HepG2 (cell line): Measurements from ENCODE around the gene VPREB3. TPM values are rescaled to one million over a fixed set of nuclear protein-coding genes. Genes with fewer than 3 reads are reported as not detected.

Experiments used
- BORCS8-MEF2B ChIP-seq: sonication (generic); formaldehyde crosslinking; IDR thresholded peaks from 2 replicates; pipeline ENCODE4 v1.8.0; 2022; ENCODE audit warnings: mild to moderate bottlenecking, missing genetic modification reagents
- DMAP1 ChIP-seq: IDR thresholded peaks from 2 replicates; pipeline ENCODE4 v1.6.1; 2016
- ESRRA ChIP-seq: sonication (generic); formaldehyde crosslinking; IDR thresholded peaks from 2 replicates; pipeline ENCODE4 v1.5.1; 2020; ENCODE audit warnings: mild to moderate bottlenecking, low read depth, missing genetic modification reagents
- FOXA1 ChIP-seq, 2 experiments: fragments of 450-650 bp in 1 of 2; sonication (generic) in 1 of 2; formaldehyde crosslinking in 1 of 2; IDR thresholded peaks; 2 replicates each; pipeline versions ENCODE4 v1.4.0 to v1.6.1; 2016 to 2020; ENCODE audit warnings: missing genetic modification reagents in 1 of 2
- FOXC1 ChIP-seq: sonication (generic); formaldehyde crosslinking; IDR thresholded peaks from 2 replicates; pipeline ENCODE4 v1.8.0; 2022; ENCODE audit warnings: mild to moderate bottlenecking, missing genetic modification reagents, borderline replicate concordance
- IRX3 ChIP-seq: sonication (generic); formaldehyde crosslinking; IDR thresholded peaks from 2 replicates; pipeline ENCODE4 v1.8.1; 2023; ENCODE audit warnings: mild to moderate bottlenecking, low read depth, missing genetic modification reagents, borderline replicate concordance
- RAD21 ChIP-seq: fragments of 450-650 bp; formaldehyde crosslinking; IDR thresholded peaks from 2 replicates; pipeline ENCODE4 v1.5.0; 2020; ENCODE audit warnings: mild to moderate bottlenecking
- REL ChIP-seq: sonication (generic); formaldehyde crosslinking; conservative IDR thresholded peaks from 2 replicates; pipeline ENCODE4 v1.8.0; 2022; ENCODE audit warnings: mild to moderate bottlenecking, missing genetic modification reagents, moderate library complexity
- RELA ChIP-seq: sonication (generic); formaldehyde crosslinking; IDR thresholded peaks from 2 replicates; pipeline ENCODE4 v1.4.0; 2020; ENCODE audit warnings: missing genetic modification reagents
- REPIN1 ChIP-seq: sonication (generic); formaldehyde crosslinking; IDR thresholded peaks from 2 replicates; pipeline ENCODE4 v1.8.0; 2022; ENCODE audit warnings: missing genetic modification reagents, low read depth, mild to moderate bottlenecking, borderline replicate concordance
- RNF2 ChIP-seq: fragments of 450-650 bp; conservative IDR thresholded peaks from 2 replicates; pipeline ENCODE4 v1.6.1; 2016; ENCODE audit warnings: low read depth
- SP4 ChIP-seq: sonication (generic); formaldehyde crosslinking; IDR thresholded peaks from 2 replicates; pipeline ENCODE4 v1.8.1; 2023; ENCODE audit warnings: mild to moderate bottlenecking, missing genetic modification reagents
- TSC22D2 ChIP-seq: sonication (generic); formaldehyde crosslinking; IDR thresholded peaks from 2 replicates; pipeline ENCODE4 v1.5.1; 2020; ENCODE audit warnings: missing genetic modification reagents, mild to moderate bottlenecking, borderline replicate concordance
- ZNF326 ChIP-seq: sonication (generic); formaldehyde crosslinking; IDR thresholded peaks from 2 replicates; pipeline ENCODE4 v1.4.0; 2020; ENCODE audit warnings: missing genetic modification reagents, borderline replicate concordance
- ZNF333 ChIP-seq: sonication (generic); formaldehyde crosslinking; IDR thresholded peaks from 2 replicates; pipeline ENCODE4 v1.4.0; 2020; ENCODE audit warnings: mild to moderate bottlenecking, missing genetic modification reagents, borderline replicate concordance
- ZNF337 ChIP-seq: sonication (generic); formaldehyde crosslinking; IDR thresholded peaks from 2 replicates; pipeline ENCODE4 v1.5.1; 2020; ENCODE audit warnings: missing genetic modification reagents, low read depth, mild to moderate bottlenecking, borderline replicate concordance
- ZNF570 ChIP-seq: sonication (generic); formaldehyde crosslinking; IDR thresholded peaks from 2 replicates; pipeline ENCODE4 v1.4.0; 2020; ENCODE audit warnings: mild to moderate bottlenecking, missing genetic modification reagents, borderline replicate concordance
- ZNF749 ChIP-seq: sonication (generic); formaldehyde crosslinking; IDR thresholded peaks from 2 replicates; pipeline ENCODE4 v1.8.0; 2022; ENCODE audit warnings: mild to moderate bottlenecking, missing genetic modification reagents, moderate library complexity, borderline replicate concordance
- ZNF761 ChIP-seq: sonication (generic); formaldehyde crosslinking; conservative IDR thresholded peaks from 2 replicates; pipeline ENCODE4 v1.4.0; 2020; ENCODE audit warnings: mild to moderate bottlenecking, missing genetic modification reagents
- ZSCAN30 ChIP-seq: sonication (generic); formaldehyde crosslinking; IDR thresholded peaks from 2 replicates; pipeline ENCODE4 v1.5.0; 2020; ENCODE audit warnings: mild to moderate bottlenecking, missing genetic modification reagents
- polyA plus RNA-seq, 8 experiments: library from polyadenylated mRNA; depleted of rRNA in 3 of 8; stranded (reverse) in 7 of 8; unstranded in 1 of 8; fragments of >200 nt; fragmentation: Illumina TruSeq in 4 of 8; extraction: Trizol in 4 of 8; gene quantifications; 2 replicates each; pipeline versions ENCODE4 v1.2.1 to v1.2.3, GENCODE V29; 2011 to 2016; ENCODE audit warnings: low read depth in 4 of 8, missing spikeins in 1 of 8, mixed read lengths in 1 of 8; ENCODE audit not compliant: insufficient read depth in 1 of 8
- total RNA-seq, 5 experiments: library from RNA; depleted of rRNA; stranded (reverse); fragments of >200 nt; fragmentation: Illumina TruSeq; extraction: Trizol; gene quantifications; 2 replicates each; pipeline ENCODE4 v1.2.3, GENCODE V29; 2016; ENCODE audit warnings: low read depth in 1 of 5
- TF ChIP-seq, protein P1 (sequence below): sonication (generic); formaldehyde crosslinking; IDR thresholded peaks from 2 replicates; pipeline ENCODE4 v1.9.0; 2021; ENCODE audit warnings: missing genetic modification reagents, mild to moderate bottlenecking, borderline replicate concordance
- TF ChIP-seq, protein P2 (sequence below): sonication (generic); formaldehyde crosslinking; IDR thresholded peaks from 2 replicates; pipeline ENCODE4 v1.8.0; 2022; ENCODE audit warnings: missing genetic modification reagents, mild to moderate bottlenecking, inconsistent platforms, borderline replicate concordance
- TF ChIP-seq, protein P3 (sequence below): sonication (generic); formaldehyde crosslinking; IDR thresholded peaks from 2 replicates; pipeline ENCODE4 v1.4.0; 2020; ENCODE audit warnings: missing genetic modification reagents; ENCODE audit errors: not compliant biosample characterization
- TF ChIP-seq, protein P4 (sequence below): sonication (generic); formaldehyde crosslinking; IDR thresholded peaks from 2 replicates; pipeline ENCODE4 v1.9.0; 2021; ENCODE audit warnings: missing genetic modification reagents, borderline replicate concordance

Gene VPREB3
- total and polyA plus RNA-seq, 2 of the 13 experiments (the other 11 are each of a cell fraction or from before 2014, with no cell fraction given) = 0.22 TPM; not detected in 1

DNA sequence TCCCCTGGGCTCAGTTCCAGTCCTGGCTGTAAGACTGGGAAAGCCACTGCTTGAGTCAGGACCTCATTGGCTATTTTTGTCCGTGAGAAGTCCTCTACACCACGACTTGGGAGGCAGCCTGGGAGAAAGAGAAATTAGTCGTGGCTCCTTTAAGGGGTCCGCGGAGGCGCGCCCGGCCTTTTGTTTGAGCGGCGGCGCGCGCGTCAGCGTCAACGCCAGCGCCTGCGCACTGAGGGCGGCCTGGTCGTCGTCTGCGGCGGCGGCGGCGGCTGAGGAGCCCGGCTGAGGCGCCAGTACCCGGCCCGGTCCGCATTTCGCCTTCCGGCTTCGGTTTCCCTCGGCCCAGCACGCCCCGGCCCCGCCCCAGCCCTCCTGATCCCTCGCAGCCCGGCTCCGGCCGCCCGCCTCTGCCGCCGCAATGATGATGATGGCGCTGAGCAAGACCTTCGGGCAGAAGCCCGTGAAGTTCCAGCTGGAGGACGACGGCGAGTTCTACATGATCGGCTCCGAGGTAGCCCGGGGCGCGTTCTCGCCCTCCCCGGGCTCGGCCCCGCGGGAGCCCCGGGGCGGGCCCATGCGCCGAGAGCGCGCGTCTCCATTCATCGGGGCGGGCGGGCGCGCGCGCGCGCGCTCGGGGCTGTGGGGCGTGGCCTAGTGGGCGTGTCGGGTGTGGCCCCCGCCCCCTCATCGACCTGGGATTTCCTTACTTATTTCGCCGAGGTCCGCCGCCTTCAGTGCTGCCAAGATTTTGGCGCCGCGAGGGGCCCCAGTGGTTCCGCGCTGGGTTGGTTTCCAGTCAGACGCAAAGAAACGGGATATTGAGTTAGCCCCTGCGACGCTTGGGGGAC, 32.8 kb upstream of the VPREB3 start, which contains the start of gene SMARCB1 (continued):
- TF ChIP-seq, protein P1, sequence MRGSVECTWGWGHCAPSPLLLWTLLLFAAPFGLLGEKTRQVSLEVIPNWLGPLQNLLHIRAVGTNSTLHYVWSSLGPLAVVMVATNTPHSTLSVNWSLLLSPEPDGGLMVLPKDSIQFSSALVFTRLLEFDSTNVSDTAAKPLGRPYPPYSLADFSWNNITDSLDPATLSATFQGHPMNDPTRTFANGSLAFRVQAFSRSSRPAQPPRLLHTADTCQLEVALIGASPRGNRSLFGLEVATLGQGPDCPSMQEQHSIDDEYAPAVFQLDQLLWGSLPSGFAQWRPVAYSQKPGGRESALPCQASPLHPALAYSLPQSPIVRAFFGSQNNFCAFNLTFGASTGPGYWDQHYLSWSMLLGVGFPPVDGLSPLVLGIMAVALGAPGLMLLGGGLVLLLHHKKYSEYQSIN = no peak
- 0 out of 2 replicates have a peak, but pooled peaks have one; percentile 10 for TF ChIP-seq FOXC1 (CRISPR knock-in tag)
- TF ChIP-seq ZSCAN30 (CRISPR knock-in tag) = no peak
- TF ChIP-seq ZNF761 (CRISPR knock-in tag) = peak; percentile 44; the same call in 1 of the 2 replicates
- peak; percentile 64; the same call in 1 of the 2 replicates for TF ChIP-seq ZNF337
- TF ChIP-seq BORCS8-MEF2B = peak; percentile 77
- no peak for TF ChIP-seq ZNF326
- TF ChIP-seq DMAP1 (CRISPR knock-in tag) = peak; percentile 33; the same call in 1 of the 2 replicates
- TF ChIP-seq ESRRA (CRISPR knock-in tag) = 0 out of 2 replicates have a peak, but pooled peaks have one; percentile 7
- TF ChIP-seq FOXA1 (IDR thresholded peaks at IDR 0.05) = no peak
- TF ChIP-seq FOXA1 (CRISPR knock-in tag; IDR thresholded peaks at IDR 0.05) = no peak
- TF ChIP-seq REPIN1 (CRISPR knock-in tag) = peak; percentile 51; the same call in 1 of the 2 replicates
- no peak; the same call in 1 of the 2 replicates for TF ChIP-seq ZNF570 (CRISPR knock-in tag)
- 0 out of 2 replicates have a peak, but pooled peaks have one; percentile 55 for TF ChIP-seq RELA
- peak; percentile 85 for TF ChIP-seq SP4 (CRISPR knock-in tag)
- TF ChIP-seq ZNF333 (CRISPR knock-in tag) = 0 out of 2 replicates have a peak, but pooled peaks have one; percentile 59
- TF ChIP-seq, protein P2, sequence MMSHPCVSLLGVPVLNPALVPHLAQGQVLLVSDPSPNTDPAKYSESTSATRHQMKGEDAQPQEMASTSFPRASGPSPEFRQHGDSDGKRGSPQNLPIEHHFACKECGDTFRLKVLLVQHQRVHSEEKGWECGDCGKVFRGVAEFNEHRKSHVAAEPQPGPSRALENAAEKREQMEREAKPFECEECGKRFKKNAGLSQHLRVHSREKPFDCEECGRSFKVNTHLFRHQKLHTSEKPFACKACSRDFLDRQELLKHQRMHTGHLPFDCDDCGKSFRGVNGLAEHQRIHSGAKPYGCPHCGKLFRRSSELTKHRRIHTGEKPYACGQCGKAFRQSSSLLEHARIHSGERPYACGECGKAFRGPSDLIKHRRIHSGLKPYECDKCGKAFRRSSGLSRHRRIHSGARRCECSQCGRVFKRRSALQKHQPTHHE (CRISPR knock-in tag) = 0 out of 2 replicates have a peak, but pooled peaks have one; percentile 26
- TF ChIP-seq ZNF749 = no peak
- TF ChIP-seq IRX3 (CRISPR knock-in tag) = no peak
- TF ChIP-seq RNF2 = no peak
- TF ChIP-seq TSC22D2 (CRISPR knock-in tag) = no peak
- no peak; the same call in 1 of the 2 replicates for TF ChIP-seq REL (CRISPR knock-in tag)
- TF ChIP-seq, protein P3, sequence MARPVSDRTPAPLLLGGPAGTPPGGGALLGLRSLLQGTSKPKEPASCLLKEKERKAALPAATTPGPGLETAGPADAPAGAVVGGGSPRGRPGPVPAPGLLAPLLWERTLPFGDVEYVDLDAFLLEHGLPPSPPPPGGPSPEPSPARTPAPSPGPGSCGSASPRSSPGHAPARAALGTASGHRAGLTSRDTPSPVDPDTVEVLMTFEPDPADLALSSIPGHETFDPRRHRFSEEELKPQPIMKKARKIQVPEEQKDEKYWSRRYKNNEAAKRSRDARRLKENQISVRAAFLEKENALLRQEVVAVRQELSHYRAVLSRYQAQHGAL = no peak
- TF ChIP-seq, protein P4, sequence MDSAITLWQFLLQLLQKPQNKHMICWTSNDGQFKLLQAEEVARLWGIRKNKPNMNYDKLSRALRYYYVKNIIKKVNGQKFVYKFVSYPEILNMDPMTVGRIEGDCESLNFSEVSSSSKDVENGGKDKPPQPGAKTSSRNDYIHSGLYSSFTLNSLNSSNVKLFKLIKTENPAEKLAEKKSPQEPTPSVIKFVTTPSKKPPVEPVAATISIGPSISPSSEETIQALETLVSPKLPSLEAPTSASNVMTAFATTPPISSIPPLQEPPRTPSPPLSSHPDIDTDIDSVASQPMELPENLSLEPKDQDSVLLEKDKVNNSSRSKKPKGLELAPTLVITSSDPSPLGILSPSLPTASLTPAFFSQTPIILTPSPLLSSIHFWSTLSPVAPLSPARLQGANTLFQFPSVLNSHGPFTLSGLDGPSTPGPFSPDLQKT (CRISPR knock-in tag) = no peak
- peak; percentile 55; the same call in 1 of the 2 replicates for TF ChIP-seq RAD21 (CRISPR knock-in tag)
